Epithelial cell of esophagus (primary cell): ENCODE results near the gene AUTS2.

ENCODE experiments used
- DNase-seq: peaks from one replicate; pipeline ENCODE4 v3.0.0; 2010; ENCODE audit warnings: low read depth
- H3K4me3 ChIP-seq: 2 replicates; pipeline ENCODE4 v1.5.1; 2011; ENCODE audit warnings: mild to moderate bottlenecking, low read length, control low read depth
- TF ChIP-seq, protein P1 (sequence below): IDR thresholded peaks from 2 replicates; pipeline ENCODE4 v1.5.1; 2011; ENCODE audit warnings: low read depth, mild to moderate bottlenecking, low read length, control low read depth, inconsistent platforms; ENCODE audit not compliant: insufficient read depth; ENCODE audit errors: missing control alignments

The AUTS2 gene

DNA sequence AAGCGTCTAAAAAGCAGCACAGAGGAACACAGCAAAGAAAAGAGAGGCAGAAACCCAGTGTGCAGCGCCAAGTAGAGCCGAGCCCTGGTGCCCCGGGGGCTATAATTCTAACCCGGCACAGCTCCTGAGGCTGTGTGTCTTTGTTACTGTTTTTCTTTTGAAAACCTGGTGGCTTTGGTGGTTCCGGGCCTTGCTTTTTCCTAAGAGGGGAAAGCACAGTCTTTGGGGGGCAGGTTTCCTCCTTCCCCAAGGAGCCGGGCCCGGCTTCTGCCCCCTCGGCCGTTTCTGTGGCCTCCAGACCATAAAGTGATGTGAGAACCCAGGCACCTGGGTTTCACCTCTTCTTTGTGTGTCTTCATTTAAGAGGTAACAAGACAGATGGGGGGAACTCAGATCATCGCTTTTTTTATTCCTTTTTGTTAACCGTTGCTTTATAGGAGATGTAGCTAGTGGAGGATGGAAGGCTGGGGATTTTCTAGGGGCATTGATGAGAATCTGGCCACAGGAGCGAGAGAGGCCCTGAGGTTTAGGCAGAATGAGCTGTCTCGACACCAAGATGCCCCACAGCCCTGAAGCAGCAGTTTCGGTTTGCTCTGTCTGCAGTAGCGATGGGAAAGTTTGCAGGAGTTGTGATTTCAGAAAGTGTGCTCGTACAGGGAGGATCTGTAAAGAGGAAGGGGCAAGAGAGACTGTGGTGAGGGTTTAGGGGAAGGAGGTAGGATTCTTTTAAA, 1165.9 kb downstream of the AUTS2 start:
- no peak for DNase-seq
- no peak overlapping the region for H3K4me3 ChIP-seq
- TF ChIP-seq, protein P1, sequence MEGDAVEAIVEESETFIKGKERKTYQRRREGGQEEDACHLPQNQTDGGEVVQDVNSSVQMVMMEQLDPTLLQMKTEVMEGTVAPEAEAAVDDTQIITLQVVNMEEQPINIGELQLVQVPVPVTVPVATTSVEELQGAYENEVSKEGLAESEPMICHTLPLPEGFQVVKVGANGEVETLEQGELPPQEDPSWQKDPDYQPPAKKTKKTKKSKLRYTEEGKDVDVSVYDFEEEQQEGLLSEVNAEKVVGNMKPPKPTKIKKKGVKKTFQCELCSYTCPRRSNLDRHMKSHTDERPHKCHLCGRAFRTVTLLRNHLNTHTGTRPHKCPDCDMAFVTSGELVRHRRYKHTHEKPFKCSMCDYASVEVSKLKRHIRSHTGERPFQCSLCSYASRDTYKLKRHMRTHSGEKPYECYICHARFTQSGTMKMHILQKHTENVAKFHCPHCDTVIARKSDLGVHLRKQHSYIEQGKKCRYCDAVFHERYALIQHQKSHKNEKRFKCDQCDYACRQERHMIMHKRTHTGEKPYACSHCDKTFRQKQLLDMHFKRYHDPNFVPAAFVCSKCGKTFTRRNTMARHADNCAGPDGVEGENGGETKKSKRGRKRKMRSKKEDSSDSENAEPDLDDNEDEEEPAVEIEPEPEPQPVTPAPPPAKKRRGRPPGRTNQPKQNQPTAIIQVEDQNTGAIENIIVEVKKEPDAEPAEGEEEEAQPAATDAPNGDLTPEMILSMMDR: no peak

DNA sequence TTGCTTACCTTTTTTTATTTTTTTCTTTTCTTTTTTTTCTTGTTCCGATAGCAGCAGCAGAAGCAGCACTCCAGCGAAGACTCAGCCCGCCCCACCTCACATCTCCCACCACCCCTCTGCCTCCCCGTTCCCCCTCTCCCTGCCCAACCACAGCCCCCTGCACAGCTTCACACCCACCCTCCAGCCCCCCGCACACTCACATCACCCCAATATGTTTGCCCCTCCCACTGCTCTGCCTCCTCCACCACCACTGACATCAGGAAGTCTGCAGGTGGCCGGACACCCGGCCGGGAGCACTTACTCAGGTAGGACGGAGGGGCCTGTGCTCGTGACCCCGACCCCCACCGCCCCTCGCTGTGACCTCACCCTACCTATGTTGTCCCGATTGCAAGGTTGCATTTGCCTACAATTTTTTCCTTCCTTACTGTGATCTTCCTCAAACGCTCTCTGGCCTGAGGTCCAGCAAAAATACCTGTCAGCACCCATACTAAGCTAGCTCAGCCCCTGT, 1166.5 kb downstream of the AUTS2 start:
- TF ChIP-seq, protein P1: no peak
- DNase-seq: no peak
- no peak overlapping the region for H3K4me3 ChIP-seq

DNA sequence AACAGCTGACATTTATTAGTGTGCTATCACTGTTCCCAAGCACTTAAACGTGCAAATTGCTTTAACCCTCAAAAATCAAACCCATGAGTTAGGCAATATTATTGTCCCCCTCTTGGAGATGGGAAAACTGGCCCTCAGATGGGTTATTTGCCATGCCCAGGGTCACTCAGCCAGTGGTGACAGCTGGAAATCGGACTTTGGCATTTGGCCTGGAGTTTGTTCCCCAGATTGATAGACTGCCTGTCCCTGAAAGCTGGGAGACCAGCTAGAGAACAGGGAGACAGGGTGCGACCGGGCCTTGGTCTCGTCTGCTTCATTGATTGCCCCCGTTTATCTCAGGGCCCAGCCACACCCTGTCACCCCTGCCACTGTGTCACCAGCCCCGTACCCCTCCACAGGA, 1167.4 kb downstream of the AUTS2 start:
- DNase-seq: no peak
- no peak overlapping the region for H3K4me3 ChIP-seq
- TF ChIP-seq, protein P1: no peak

DNA sequence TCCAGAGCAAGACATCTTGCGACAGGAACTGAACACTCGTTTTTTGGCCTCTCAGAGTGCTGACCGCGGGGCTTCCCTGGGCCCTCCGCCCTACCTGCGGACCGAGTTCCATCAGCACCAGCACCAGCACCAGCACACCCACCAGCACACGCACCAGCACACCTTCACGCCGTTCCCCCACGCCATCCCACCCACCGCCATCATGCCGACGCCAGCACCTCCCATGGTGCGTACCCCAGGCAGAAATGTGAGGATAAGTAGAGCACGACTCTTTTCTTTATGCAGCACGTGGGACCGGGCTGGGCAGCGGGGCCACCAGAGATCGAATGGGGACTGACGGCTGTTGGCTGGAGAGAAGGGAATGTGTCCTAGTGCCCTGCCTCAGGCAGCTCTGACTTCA, 1167.8 kb downstream of the AUTS2 start:
- TF ChIP-seq, protein P1: no peak
- no peak overlapping the region for H3K4me3 ChIP-seq
- DNase-seq: no peak

DNA sequence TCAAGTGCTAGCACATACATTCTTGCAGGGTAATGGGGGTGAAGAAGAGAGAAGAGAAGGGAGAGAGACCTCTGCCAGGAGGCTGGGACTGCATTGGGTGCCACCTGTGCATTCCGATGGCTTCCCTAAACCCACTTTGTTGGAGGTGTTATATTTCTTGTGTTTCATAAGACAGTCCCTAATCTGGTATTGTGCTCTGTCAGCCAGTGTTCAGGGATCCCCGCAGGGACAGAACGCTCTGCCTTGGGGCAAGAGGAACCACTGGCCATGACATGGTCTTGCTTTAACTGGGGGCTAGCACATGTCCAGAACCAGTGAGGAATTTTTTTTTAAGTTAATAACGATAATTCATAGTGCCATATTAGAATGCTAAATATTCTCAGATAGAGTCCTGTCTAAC, 1168.4 kb downstream of the AUTS2 start:
- H3K4me3 ChIP-seq: no peak overlapping the region
- no peak for DNase-seq
- TF ChIP-seq, protein P1: no peak

DNA sequence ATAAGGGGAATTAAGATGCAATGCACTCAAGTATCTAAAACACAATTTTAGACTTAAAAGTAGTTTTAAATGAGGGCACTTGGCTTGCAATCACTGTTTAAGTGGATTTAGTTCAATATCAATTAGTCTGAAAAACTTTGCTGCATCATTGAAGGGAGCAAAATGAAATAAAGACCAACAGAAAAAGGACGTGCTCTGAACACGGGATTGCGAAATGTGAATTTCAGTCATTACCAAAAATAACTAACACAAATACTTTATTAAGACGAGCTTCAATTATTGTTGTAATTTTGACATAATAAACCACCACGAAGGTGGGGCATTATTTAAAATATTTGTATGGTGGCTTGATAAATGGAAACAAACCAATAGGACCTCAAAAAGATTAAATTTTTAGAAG, 1171.9 kb downstream of the AUTS2 start:
- DNase-seq: no peak
- TF ChIP-seq, protein P1: no peak
- H3K4me3 ChIP-seq: no peak overlapping the region

DNA sequence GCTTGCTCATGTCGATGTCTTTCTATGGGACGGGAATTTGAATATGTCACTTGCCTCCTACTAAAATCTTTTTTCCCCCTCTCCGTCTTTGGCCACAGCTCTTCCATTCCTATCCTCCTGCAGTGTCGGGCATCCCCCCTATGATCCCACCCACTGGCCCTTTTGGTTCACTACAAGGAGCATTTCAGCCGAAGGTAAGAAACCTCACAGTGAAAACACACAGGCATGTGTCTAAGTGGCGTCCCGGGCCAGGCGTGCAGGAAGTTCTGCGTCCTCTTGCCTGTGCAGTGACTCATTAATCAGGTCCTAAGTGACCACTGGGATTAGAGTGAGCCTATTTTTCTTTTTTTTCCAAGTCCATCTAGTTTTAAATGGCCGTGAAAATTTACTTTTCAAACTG, 1173.2 kb downstream of the AUTS2 start:
- no peak overlapping the region for H3K4me3 ChIP-seq

More for the DNA sequence above, 1173.2 kb downstream of the AUTS2 start:
- TF ChIP-seq, protein P1: no peak
- DNase-seq: no peak
